GM18907 (cell line): Measurements from ENCODE around the gene PCDHB10.
"Not testable (repeated sequence)": the region's sequence is repeated elsewhere in the genome, so short reads cannot be mapped to it uniquely, and the experiment has no call there.

ENCODE experiments used
- ATAC-seq: cut with Tn5 transposase; IDR thresholded peaks from one replicate; pipeline ENCODE4 v1.9.1; 2021; ENCODE audit warnings: mild to moderate bottlenecking, moderate library complexity; ENCODE audit not compliant: unreplicated experiment

PCDHB10 gene

GRCh38 chr5:141192110-141192725, at the start of gene PCDHB10:
TSS of gene PCDHB10 (plus strand) at chr5:141192353. CDS start at chr5:141192553, 200 bp downstream.
- no peak for ATAC-seq

GRCh38 chr5:141149812-141150211, 42.3 kb upstream of the PCDHB10 start, which contains the start of gene PCDHB6:
TSS of gene PCDHB6 (plus strand) at chr5:141150057. CDS start at chr5:141150258, 201 bp downstream.
- ATAC-seq: no peak

DNA sequence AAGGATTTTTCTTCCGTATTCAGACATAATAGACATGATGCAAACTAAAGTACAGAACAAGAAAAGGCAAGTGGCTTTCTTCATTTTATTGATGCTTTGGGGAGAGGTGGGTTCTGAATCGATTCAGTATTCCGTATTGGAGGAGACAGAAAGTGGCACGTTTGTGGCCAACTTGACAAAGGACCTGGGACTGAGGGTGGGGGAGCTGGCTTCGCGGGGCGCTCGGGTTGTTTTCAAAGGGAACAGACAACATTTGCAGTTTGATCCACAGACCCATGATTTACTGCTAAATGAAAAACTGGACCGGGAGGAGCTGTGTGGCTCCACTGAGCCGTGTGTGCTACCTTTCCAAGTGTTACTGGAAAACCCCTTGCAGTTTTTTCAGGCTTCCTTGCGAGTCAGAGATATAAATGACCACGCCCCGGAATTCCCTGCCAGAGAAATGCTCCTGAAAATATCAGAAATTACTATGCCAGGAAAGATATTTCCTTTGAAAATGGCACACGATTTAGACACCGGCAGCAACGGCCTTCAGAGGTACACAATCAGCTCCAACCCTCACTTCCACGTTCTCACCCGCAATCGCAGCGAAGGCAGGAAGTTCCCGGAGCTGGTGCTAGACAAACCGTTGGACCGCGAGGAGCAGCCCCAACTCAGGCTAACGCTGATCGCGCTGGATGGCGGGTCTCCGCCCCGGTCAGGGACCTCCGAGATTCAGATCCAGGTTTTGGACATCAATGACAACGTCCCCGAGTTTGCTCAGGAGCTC, 41.7 kb upstream of the PCDHB10 start:
- ATAC-seq: no peak

DNA sequence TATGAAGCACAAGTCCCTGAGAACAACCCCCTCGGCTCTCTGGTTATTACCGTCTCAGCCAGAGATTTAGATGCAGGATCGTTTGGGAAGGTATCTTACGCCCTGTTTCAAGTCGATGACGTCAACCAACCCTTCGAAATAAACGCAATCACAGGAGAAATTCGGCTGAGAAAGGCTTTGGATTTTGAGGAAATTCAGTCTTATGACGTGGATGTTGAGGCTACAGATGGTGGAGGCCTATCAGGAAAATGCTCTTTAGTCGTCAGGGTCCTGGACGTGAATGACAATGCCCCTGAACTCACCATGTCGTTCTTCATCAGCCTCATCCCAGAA, 41.2 kb upstream of the PCDHB10 start:
- no peak for ATAC-seq

DNA sequence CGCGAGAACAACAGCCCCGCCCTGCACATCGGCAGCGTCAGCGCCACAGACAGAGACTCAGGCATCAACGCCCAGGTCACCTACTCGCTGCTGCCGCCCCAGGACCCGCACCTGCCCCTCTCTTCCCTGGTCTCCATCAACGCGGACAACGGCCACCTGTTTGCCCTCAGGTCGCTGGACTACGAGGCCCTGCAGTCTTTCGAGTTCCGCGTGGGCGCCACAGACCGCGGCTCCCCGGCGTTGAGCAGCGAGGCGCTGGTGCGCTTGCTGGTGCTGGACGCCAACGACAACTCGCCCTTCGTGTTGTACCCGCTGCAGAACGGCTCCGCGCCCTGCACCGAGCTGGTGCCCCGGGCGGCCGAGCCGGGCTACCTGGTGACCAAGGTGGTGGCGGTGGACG, 40.5 kb upstream of the PCDHB10 start:
- not testable (repeated sequence) for ATAC-seq

DNA sequence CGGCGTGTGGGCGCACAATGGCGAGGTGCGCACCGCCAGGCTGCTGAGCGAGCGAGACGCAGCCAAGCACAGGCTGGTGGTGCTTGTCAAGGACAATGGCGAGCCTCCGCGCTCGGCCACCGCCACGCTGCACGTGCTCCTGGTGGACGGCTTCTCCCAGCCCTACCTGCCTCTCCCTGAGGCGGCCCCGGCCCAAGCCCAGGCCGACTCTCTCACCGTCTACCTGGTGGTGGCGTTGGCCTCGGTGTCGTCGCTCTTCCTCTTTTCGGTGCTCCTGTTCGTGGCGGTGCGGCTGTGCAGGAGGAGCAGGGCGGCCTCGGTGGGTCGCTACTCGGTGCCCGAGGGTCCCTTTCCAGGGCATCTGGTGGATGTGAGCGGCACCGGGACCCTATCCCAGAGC, 40.1 kb upstream of the PCDHB10 start:
- not testable (repeated sequence) for ATAC-seq

DNA sequence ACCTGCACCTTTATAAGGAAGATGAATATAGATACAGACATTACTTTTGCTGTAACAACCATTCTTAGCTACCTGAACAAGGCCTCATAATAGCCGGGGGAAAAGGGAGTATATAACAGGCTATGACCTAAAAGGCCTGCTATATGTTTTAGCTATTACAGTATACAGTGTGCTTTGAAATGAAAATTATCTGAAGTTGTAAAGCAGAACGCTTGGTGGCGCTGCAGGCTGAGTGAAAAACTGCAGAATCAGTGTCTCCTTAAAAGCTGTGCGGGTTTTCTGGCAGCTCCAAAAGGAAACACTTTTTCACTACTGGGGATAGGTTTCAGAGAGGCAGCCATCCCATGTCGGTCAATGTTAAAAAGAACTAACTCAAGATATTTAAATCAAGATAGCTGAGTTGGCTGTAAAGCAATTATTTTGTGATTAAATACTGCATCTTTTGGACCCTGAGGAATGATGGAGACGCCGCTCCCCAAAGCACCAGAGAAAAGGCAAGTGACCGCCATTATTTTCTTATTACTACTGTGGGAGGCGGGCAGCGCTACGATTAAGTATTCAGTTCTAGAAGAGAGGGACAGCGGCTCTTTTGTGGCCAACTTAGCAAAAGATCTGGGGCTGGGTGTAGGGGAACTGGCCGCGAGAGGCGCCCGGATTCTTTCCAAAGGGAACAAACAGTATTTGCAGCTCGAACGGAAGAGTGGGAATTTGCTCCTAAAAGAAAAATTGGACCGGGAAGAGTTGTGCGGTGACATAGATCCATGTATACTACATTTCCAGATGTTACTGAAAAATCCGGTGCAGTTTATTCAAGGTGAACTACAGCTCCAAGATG, 36.4 kb upstream of the PCDHB10 start:
- no peak for ATAC-seq

- not testable (repeated sequence) for ATAC-seq
These were observed 34.8 kb upstream of the PCDHB10 start for GRCh38 chr5:141157356-141157755.

GRCh38 chr5:141157901-141158300, 34.3 kb upstream of the PCDHB10 start:
- ATAC-seq: not testable (repeated sequence)

- no peak for ATAC-seq
These were observed 19.6 kb upstream of the PCDHB10 start, which contains the start of gene PCDHB7 for GRCh38 chr5:141172381-141173204. TSS of gene PCDHB7 (plus strand) at chr5:141172644. CDS start at chr5:141172836, 192 bp downstream.

GRCh38 chr5:141174291-141175104, 17.7 kb upstream of the PCDHB10 start:
- ATAC-seq: not testable (repeated sequence)

- no peak for ATAC-seq
These were observed 16.2 kb upstream of the PCDHB10 start for GRCh38 chr5:141175933-141176332.

DNA sequence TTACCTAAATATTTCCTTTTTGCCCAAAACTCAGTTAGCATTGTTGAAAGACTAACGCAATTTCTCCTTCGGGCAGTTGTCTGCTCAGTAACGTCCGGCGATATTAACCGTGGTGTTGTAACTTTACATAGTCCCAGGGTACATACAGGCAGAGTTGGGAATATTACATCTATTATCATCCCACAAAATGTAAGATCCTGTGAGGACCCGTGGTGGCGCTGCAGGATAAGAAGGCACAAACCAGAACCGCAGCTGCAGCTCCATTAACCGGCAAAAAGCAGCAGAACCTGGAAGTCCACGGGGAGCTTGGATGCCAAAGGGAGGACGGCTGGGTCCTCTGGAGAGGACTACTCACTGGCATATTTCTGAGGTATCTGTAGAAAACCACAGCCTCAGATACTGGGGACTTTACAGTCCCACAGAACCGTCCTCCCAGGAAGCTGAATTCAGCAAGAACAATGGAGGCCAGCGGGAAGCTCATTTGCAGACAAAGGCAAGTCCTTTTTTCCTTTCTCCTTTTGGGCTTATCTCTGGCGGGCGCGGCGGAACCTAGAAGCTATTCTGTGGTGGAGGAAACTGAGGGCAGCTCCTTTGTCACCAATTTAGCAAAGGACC, 14.5 kb upstream of the PCDHB10 start, which contains the start of gene PCDHB8:
TSS of gene PCDHB8 (plus strand) at position 214 of the 615 bp plus-strand sequence. CDS start at position 459, 245 bp downstream.
- ATAC-seq: not testable (repeated sequence)

DNA sequence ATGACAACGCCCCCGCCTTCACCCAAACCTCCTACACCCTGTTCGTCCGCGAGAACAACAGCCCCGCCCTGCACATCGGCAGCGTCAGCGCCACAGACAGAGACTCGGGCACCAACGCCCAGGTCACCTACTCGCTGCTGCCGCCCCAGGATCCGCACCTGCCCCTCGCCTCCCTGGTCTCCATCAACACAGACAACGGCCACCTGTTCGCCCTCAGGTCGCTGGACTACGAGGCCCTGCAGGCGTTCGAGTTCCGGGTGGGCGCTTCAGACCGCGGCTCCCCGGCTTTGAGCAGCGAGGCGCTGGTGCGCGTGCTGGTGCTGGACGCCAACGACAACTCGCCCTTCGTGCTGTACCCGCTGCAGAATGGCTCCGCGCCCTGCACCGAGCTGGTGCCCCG, 12.8 kb upstream of the PCDHB10 start:
- not testable (repeated sequence) for ATAC-seq

GRCh38 chr5:141179876-141180275, 12.3 kb upstream of the PCDHB10 start:
- ATAC-seq: not testable (repeated sequence)

DNA sequence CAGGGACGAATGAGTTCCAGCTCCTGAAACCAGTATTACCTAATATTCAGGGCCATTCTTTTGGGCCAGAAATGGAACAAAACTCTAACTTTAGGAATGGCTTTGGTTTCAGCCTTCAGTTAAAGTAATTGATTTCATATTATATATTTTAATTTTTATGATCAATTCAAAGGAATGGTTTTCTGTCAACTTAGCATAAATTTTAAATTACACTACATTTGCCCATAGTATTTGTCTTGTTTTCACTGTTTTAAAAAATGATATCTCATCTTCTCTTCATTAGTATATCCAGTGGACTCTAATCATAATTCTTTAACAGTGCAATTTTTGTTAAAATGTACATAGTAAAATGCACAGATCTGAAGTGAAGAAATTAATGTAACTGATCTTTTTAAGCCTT, 11.8 kb upstream of the PCDHB10 start:
- no peak for ATAC-seq

DNA sequence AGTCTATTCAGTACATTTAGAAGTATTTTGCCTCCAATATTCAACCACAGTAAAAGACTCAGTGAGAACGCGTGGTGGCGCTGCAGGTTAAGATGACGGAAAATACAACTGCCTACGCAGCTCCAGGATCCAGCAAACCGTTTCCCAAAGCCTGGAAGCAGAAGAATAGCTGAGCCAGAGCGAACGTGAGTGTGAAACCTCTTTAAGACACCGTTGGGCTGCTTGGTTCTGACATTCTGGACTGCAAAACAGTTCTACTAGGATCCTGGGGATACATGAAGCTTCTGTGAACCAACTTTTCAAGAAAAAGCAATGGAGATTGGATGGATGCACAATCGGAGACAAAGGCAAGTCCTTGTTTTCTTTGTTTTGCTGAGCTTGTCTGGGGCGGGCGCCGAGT, 9.9 kb upstream of the PCDHB10 start, which contains the start of gene PCDHB16:
TSS of gene PCDHB16 (plus strand) at position 140 of the 400 bp plus-strand sequence. CDS start at position 313, 173 bp downstream.
- no peak for ATAC-seq

- not testable (repeated sequence) for ATAC-seq
These were observed 7.9 kb upstream of the PCDHB10 start for GRCh38 chr5:141184117-141184855.
